GM19023 (cell line): ENCODE results near the gene HNRNPUL1.
A peak's percentile ranks its signal among the peaks of the same experiment; 100 is the strongest.

ENCODE experiments used
- ATAC-seq: cut with Tn5 transposase; IDR thresholded peaks from one replicate; pipeline ENCODE4 v1.9.1; 2021; ENCODE audit warnings: mild to moderate bottlenecking, moderate library complexity; ENCODE audit not compliant: unreplicated experiment

HNRNPUL1 gene

GRCh38 chr19:41351339-41352245 is 87.4 kb downstream of the HNRNPUL1 start:
- ATAC-seq, result peak; percentile 41

DNA sequence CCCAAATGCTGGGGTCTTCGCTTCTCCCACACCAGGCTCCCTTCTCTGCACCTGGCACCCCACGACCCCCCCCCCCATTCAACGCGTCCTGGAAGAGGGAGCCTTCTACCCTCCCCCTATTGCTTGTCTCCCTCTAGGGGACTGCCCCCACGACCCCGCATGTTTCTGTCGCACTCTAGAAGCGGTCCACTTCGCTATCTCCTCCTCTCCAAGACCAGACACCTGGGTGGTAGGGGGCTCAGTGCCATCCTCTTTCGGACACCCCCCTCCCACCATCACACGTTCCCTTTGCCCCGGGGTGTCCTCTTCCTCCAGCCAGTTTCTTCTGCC is 88.1 kb downstream of the HNRNPUL1 start:
- ATAC-seq, result no peak

DNA sequence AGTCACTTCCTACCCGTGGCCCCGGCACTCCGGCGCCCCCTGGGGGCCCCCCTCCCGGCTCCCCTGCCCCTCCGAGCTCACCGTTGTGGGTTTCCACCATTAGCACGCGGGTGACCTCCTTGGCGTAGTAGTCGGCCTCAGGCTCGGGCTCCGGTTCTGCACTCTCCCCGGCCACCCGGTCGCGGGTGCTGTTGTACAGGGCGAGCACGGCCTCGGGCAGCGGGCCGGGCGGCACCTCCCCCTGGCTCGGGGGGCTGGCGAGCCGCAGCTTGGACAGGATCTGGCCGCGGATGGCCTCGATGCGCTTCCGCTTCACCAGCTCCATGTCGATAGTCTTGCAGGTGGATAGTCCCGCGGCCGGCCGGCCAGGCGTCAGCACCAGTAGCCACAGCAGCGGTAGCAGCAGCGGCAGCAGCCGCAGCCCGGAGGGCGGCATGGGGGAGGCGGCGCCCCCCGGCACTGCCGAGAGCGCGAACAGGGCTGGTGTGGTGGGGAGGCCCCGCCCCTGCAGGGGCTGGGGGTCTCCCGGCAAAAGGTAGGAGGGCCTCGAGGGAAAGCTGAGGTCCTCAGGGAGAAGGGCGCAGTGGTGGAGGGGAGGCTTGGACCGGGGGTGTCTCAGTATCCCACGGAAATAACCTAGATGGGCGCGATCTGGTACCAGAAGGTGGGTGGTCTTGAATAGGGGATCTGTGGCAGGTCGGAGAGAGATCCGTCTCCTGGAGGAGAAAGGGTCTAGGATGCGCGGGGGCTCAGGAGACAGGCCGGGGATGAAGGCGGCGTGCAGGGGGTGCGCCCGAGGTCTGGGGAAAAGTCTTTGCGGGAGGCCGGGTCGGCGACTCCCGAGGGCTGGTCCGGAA is 88.7 kb downstream of the HNRNPUL1 start:
- no peak for ATAC-seq

DNA sequence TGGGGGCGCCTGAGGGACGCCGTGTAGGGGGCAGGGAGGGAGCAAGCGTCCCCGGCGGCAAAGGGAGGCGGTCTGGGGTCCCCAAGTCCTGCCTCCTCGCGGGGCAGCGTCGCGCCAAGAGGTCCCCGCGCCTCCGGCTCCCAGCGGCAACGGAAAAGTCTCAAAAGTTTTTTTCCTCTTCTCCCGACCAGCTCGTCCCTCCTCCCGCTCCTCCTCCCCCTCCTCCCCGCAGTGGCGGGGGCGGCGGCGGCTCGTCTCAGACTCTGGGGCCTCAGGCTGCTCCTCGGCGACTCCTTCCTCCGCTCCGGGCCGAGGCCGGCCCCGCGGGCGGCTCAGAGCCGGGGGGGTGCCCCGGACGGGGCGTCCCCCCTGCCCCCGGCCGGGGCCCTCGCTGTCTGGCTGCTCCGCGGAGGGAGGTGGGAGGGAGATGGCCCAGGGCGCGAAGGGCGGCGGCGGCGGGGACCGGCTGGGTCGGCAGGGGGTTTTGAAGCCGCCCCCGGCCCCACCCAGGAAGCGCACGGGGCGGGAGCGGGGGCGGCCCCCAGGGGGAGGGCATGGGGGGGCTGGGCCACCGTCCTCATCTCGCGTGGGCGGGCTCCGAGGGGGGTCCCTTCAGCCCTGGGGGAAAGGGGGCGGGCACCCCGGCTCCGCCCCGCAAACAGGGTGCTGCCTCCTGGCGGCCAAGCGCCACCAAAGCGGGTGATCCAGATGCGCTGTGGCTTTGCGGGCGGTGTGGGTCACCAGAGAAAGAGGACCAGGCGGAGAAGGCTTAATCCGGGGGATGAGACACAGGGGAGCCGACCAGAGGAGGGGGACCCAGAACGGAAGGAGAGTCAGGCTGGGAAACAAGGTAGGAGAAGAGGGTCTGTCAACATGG is 89.5 kb downstream of the HNRNPUL1 start, which contains the start of gene TGFB1:
Gene TGFB1 (minus strand): TSS at position 457 of the 877 bp plus-strand sequence. CDS start 878 bp downstream, outside the sequence.
- peak; percentile 46 for ATAC-seq

GRCh38 chr19:41354343-41354953 is 90.3 kb downstream of the HNRNPUL1 start:
- ATAC-seq, result no peak

DNA sequence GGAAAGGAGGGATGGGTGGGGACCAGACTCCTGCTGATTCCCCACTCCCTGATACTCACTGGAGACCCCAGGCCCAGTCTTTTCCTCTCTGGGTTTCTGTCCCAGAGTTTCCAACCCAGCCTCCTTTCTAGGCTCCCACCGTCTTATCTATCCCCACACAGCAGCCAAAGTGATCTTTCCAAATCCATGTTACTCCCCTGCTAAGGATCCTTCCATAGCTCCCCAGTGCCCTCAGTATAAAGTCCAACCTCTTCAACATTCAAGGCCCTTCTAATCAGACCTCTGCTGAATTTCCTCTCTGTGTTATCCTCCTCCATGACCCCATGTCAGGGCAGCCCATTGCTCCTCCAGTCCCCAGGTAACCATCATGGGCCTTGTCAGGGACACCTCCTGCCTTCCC is 90.9 kb downstream of the HNRNPUL1 start:
- no peak for ATAC-seq

DNA sequence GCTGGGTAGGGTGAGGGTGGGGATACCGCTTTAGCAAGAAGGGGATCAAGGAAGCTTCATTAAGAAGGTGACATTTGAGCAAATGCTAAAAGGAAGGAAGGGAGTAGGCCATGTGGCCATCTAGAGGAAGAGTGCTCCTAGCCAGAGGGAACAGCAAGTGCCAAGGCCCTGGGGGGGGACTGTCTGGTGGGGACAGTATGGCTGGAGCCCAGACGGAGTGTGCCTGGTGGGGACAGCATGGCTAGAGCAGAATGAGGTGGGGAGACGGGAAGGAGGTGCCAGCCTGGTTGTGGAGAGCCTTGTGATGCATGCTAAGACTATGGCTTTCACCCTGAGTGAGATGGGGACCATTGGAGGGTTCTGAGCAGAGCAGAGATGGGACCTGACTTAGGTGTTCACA is 91.6 kb downstream of the HNRNPUL1 start:
- no peak for ATAC-seq

DNA sequence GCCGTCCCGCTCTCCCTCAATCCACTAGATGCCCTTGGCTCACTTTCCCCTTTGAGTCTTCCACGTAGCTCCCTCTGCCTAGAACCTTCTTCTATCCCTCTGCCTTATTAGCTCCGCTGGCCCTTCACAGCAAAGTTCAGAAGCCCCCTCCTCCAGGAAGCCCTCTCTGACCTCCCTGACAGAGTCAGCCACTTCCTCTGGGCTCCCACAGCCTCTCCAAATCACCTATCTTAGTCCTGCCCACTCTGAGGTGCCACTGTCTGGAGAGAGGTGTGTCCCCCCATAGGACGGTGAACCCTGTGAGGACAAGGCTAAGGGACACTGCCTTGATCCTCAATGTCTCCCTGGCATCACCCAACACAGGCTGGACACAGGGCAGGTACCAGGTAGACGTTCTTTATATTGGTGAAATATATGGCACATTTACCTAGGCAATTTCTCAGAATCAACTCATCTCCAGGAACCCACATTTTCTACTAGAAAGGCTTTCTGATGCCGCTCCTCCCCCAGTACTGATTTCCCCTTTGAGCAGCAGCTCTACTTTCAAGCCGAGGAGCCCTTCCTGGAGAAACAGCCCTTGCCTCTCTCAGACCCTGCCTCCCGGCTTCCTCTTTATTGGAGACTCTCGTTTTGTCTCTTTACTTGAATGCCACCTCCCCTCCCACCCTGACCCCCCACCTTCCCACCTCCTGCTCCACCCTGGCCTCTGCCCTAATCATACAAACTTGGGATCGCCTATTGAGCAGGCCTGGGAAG is 93.0 kb downstream of the HNRNPUL1 start:
- no peak for ATAC-seq
